ENCODE results near the gene PRDX2. TPM values are rescaled to one million over a fixed set of nuclear protein-coding genes. Genes with fewer than 3 reads are reported as not detected.
A peak's percentile ranks its signal among the peaks of the same experiment; 100 is the strongest.

The PRDX2 gene
- total RNA-seq, 3 donors from 2014 or later, result 225 to 266 (median 256) TPM

GRCh38 chr19:12759686-12760085 is 41.9 kb downstream of the PRDX2 start:
- DNase-seq, result no peak
- no peak overlapping the region for H3K4me3 ChIP-seq
- no peaks in the 10 kb centered on the region for H3K9me3 ChIP-seq
- no peak for TF ChIP-seq CTCF (IDR thresholded peaks at IDR 0.05)
- H3K4me1 ChIP-seq (ENCODE audit: low read depth), result peaks cover 7% of the 10 kb centered on the region
- no peak for ATAC-seq
- intact Hi-C loops (cut with DNase I, micrococcal nuclease), result loop anchor here (5.0 kb wide), 2 partner anchors 38 to 52 kb away; no protein-coding TSS in a partner anchor
- H3K36me3 ChIP-seq (ENCODE audit: low read depth), result no peaks in the 10 kb centered on the region

DNA sequence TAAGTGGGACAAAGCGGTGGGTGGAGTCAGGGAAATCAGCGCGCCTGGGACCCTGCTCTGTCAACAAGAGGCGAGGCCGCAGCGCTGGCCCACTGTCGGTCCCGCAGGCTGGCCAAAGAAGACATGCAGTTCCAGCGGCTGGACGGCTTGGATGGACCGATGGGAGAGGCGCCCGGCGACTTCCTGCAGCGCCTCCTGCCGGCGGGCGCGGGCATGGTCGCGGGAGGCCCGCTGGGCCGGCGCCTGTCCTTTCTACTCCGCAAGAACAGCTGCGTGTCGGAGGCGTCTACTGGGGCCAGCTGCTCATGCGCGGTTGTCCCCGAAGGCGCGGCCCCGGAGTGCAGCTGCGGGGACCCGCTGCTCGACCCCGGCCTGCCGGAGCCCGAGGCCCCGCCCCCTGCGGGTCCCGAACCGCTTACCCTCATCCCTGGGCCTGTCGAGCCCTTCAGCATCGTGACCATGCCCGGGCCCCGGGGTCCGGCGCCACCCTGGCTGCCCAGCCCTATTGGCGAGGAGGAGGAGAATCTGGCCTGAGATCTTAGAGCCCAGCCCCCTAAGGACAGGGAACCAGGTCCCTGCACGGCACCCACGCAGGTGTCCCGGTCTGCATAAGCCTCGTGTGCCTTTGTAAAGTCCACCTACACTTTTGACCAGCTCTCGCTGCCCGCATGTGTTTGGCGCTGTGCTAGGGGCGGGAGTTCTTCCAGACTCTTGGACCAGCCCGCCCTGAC is 43.9 kb downstream of the PRDX2 start:
- Histone ChIP-seq H3K4me3 (no peak overlapping the region), H3K4me1 (ENCODE audit: low read depth) (peaks cover 7% of the 10 kb centered on the region), H3K36me3 (ENCODE audit: low read depth) (no peaks in the 10 kb centered on the region), H3K9me3 (no peaks in the 10 kb centered on the region)
- intact Hi-C loops (cut with DNase I, micrococcal nuclease), result loop anchor here in 1 of 2 donors (5.0 kb wide), 1 partner anchor 50 kb away; no protein-coding TSS in a partner anchor
- peak; percentile 92 for TF ChIP-seq CTCF (IDR thresholded peaks at IDR 0.05)
- peak; percentile 76 to 81 (median 79) for DNase-seq
- peak; percentile 96 for ATAC-seq

- ATAC-seq (no peak), DNase-seq (no peak)
- Histone ChIP-seq H3K4me1 (ENCODE audit: low read depth) (peaks cover 7% of the 10 kb centered on the region), H3K4me3 (no peak overlapping the region), H3K36me3 (ENCODE audit: low read depth) (no peaks in the 10 kb centered on the region), H3K9me3 (no peaks in the 10 kb centered on the region)
- no peak for TF ChIP-seq CTCF (IDR thresholded peaks at IDR 0.05)
- intact Hi-C loops (cut with DNase I, micrococcal nuclease), result loop anchor here in 1 of 2 donors (5.0 kb wide), 1 partner anchor 49 kb away; no protein-coding TSS in a partner anchor
Observed at GRCh38 chr19:12756150-12756883, 45.3 kb downstream of the PRDX2 start.

GRCh38 chr19:12754465-12755196 is 47.0 kb downstream of the PRDX2 start:
- H3K36me3 ChIP-seq (ENCODE audit: low read depth), result no peaks in the 10 kb centered on the region
- H3K4me3 ChIP-seq, result no peak overlapping the region
- peaks cover 19% of the 10 kb centered on the region for H3K4me1 ChIP-seq (ENCODE audit: low read depth)
- ATAC-seq (no peak), DNase-seq (no peak)
- no peak for TF ChIP-seq CTCF (IDR thresholded peaks at IDR 0.05)
- intact Hi-C loops (cut with DNase I, micrococcal nuclease), result loop anchor here in 1 of 2 donors (5.0 kb wide), 1 partner anchor 47 kb away; no protein-coding TSS in a partner anchor
- H3K9me3 ChIP-seq, result no peaks in the 10 kb centered on the region

- ATAC-seq (no peak), DNase-seq (no peak)
- Histone ChIP-seq H3K4me3 (no peak overlapping the region), H3K36me3 (ENCODE audit: low read depth) (no peaks in the 10 kb centered on the region), H3K9me3 (no peaks in the 10 kb centered on the region), H3K4me1 (ENCODE audit: low read depth) (peaks cover 14% of the 10 kb centered on the region)
- intact Hi-C loops (cut with DNase I, micrococcal nuclease), result no loop called here
- TF ChIP-seq CTCF (IDR thresholded peaks at IDR 0.05), result no peak
Observed at GRCh38 chr19:12752056-12752781, 49.4 kb downstream of the PRDX2 start.
